HepG2 (cell line): ENCODE measurements around the gene CERT1. TPM values are rescaled to one million over a fixed set of nuclear protein-coding genes. Genes with fewer than 3 reads are reported as not detected.

Source experiments
- CENPX ChIP-seq: sonication (generic); formaldehyde crosslinking; IDR thresholded peaks from 2 replicates; pipeline ENCODE4 v1.9.0; 2021; ENCODE audit warnings: mild to moderate bottlenecking, missing genetic modification reagents, moderate library complexity
- CHCHD3 ChIP-seq: sonication (generic); formaldehyde crosslinking; IDR thresholded peaks from 2 replicates; pipeline ENCODE4 v1.8.0; 2022; ENCODE audit warnings: mild to moderate bottlenecking, missing genetic modification reagents, moderate library complexity
- CREBL2 ChIP-seq: sonication (generic); formaldehyde crosslinking; IDR thresholded peaks from 2 replicates; pipeline ENCODE4 v1.8.1; 2023; ENCODE audit warnings: missing genetic modification reagents, mild to moderate bottlenecking, borderline replicate concordance
- HOXA3 ChIP-seq: sonication (generic); formaldehyde crosslinking; IDR thresholded peaks from 2 replicates; pipeline ENCODE4 v1.5.0; 2020; ENCODE audit warnings: missing genetic modification reagents
- KAT8 ChIP-seq: IDR thresholded peaks from 2 replicates; pipeline ENCODE4 v1.6.1; 2016; ENCODE audit warnings: missing genetic modification reagents, missing compliant biosample characterization
- KMT2B ChIP-seq: IDR thresholded peaks from 2 replicates; pipeline ENCODE4 v1.6.1; 2016; ENCODE audit warnings: missing genetic modification reagents, missing compliant biosample characterization
- POLR2G ChIP-seq: fragments of 200-400 bp; formaldehyde crosslinking; IDR thresholded peaks from 2 replicates; pipeline ENCODE4 v1.6.1; 2018; ENCODE audit warnings: mild to moderate bottlenecking, low read depth, low read length, moderate library complexity
- PRMT3 ChIP-seq: sonication (generic); formaldehyde crosslinking; IDR thresholded peaks from 2 replicates; pipeline ENCODE4 v1.8.1; 2022; ENCODE audit warnings: low read depth, mild to moderate bottlenecking, moderate library complexity, missing genetic modification reagents, borderline replicate concordance
- PRPF4 ChIP-seq: fragments of 200-400 bp; formaldehyde crosslinking; IDR thresholded peaks from 2 replicates; pipeline ENCODE4 v1.6.1; 2016; ENCODE audit warnings: low read length, low read depth; ENCODE audit not compliant: poor library complexity, severe bottlenecking
- RARA ChIP-seq: IDR thresholded peaks from 2 replicates; pipeline ENCODE4 v1.6.1; 2016; ENCODE audit warnings: missing genetic modification reagents, missing compliant biosample characterization
- TBX2 ChIP-seq: sonication (generic); formaldehyde crosslinking; IDR thresholded peaks from 2 replicates; pipeline ENCODE4 v1.5.0; 2020; ENCODE audit warnings: missing genetic modification reagents, mild to moderate bottlenecking, borderline replicate concordance
- ZFP91 ChIP-seq: sonication (generic); formaldehyde crosslinking; IDR thresholded peaks from 2 replicates; pipeline ENCODE4 v1.9.0; 2022; ENCODE audit warnings: missing genetic modification reagents, mild to moderate bottlenecking, borderline replicate concordance
- ZNF292 ChIP-seq: sonication (generic); formaldehyde crosslinking; IDR thresholded peaks from 2 replicates; pipeline ENCODE4 v1.8.1; 2022; ENCODE audit warnings: mild to moderate bottlenecking, low read depth, missing genetic modification reagents, borderline replicate concordance
- ZNF333 ChIP-seq: sonication (generic); formaldehyde crosslinking; IDR thresholded peaks from 2 replicates; pipeline ENCODE4 v1.4.0; 2020; ENCODE audit warnings: mild to moderate bottlenecking, missing genetic modification reagents, borderline replicate concordance
- ZNF510 ChIP-seq: sonication (generic); formaldehyde crosslinking; IDR thresholded peaks from 2 replicates; pipeline ENCODE4 v1.4.0; 2020; ENCODE audit warnings: low read depth, mild to moderate bottlenecking, missing genetic modification reagents
- ZNF543 ChIP-seq: sonication (generic); formaldehyde crosslinking; IDR thresholded peaks from 2 replicates; pipeline ENCODE4 v1.4.0; 2020; ENCODE audit warnings: mild to moderate bottlenecking, missing genetic modification reagents
- ZNF672 ChIP-seq: sonication (generic); formaldehyde crosslinking; IDR thresholded peaks from 2 replicates; pipeline ENCODE4 v1.8.1; 2022; ENCODE audit warnings: missing genetic modification reagents
- ZNF879 ChIP-seq: sonication (generic); formaldehyde crosslinking; IDR thresholded peaks from 2 replicates; pipeline ENCODE4 v1.8.1; 2023; ENCODE audit warnings: missing genetic modification reagents
- ZZZ3 ChIP-seq: sonication (generic); formaldehyde crosslinking; IDR thresholded peaks from 2 replicates; pipeline ENCODE4 v1.4.0; 2020; ENCODE audit warnings: missing genetic modification reagents, mild to moderate bottlenecking, borderline replicate concordance
- polyA plus RNA-seq, 8 experiments: library from polyadenylated mRNA; depleted of rRNA in 3 of 8; stranded (reverse) in 7 of 8; unstranded in 1 of 8; fragments of >200 nt; fragmentation: Illumina TruSeq in 4 of 8; extraction: Trizol in 4 of 8; gene quantifications; 2 replicates each; pipeline versions ENCODE4 v1.2.1 to v1.2.3, GENCODE V29; 2011 to 2016; ENCODE audit warnings: low read depth in 4 of 8, missing spikeins in 1 of 8, mixed read lengths in 1 of 8; ENCODE audit not compliant: insufficient read depth in 1 of 8
- total RNA-seq, 5 experiments: library from RNA; depleted of rRNA; stranded (reverse); fragments of >200 nt; fragmentation: Illumina TruSeq; extraction: Trizol; gene quantifications; 2 replicates each; pipeline ENCODE4 v1.2.3, GENCODE V29; 2016; ENCODE audit warnings: low read depth in 1 of 5
- TF ChIP-seq, protein P1 (sequence below): sonication (generic); formaldehyde crosslinking; IDR thresholded peaks from 2 replicates; pipeline ENCODE4 v1.5.0; 2020; ENCODE audit warnings: mild to moderate bottlenecking, missing genetic modification reagents, moderate library complexity
- TF ChIP-seq, protein P2 (sequence below): sonication (generic); formaldehyde crosslinking; IDR thresholded peaks from 2 replicates; pipeline ENCODE4 v1.8.0; 2022; ENCODE audit warnings: missing genetic modification reagents, mild to moderate bottlenecking, borderline replicate concordance
- TF ChIP-seq, protein P3 (sequence below): IDR thresholded peaks from 2 replicates; pipeline ENCODE4 v1.6.1; 2016

The CERT1 gene
- total and polyA plus RNA-seq, 2 of the 13 experiments (the other 11 are each of a cell fraction or from before 2014, with no cell fraction given), result 8.2 to 12.7 TPM

- TF ChIP-seq ZNF879 (CRISPR knock-in tag) (no peak), RARA (CRISPR knock-in tag) (no peak; the same call in 1 of the 2 replicates), ZNF672 (CRISPR knock-in tag) (no peak; the same call in 1 of the 2 replicates), ZNF543 (no peak), PRMT3 (CRISPR knock-in tag) (no peak), KAT8 (CRISPR knock-in tag) (peak; percentile 87), TBX2 (CRISPR knock-in tag) (peak; percentile 62; the same call in 1 of the 2 replicates), ZFP91 (CRISPR knock-in tag) (peak; percentile 60; the same call in 1 of the 2 replicates), HOXA3 (CRISPR knock-in tag) (peak; percentile 63), KMT2B (peak; percentile 86), CHCHD3 (no peak), ZNF333 (no peak), ZZZ3 (CRISPR knock-in tag) (peak; percentile 29; the same call in 1 of the 2 replicates), ZNF510 (no peak), CENPX (CRISPR knock-in tag) (no peak), POLR2G (peak; percentile 89), ZNF292 (CRISPR knock-in tag) (no peak), CREBL2 (0 out of 2 replicates have a peak, but pooled peaks have one; percentile 5), PRPF4 (no peak)
- TF ChIP-seq, protein P1, sequence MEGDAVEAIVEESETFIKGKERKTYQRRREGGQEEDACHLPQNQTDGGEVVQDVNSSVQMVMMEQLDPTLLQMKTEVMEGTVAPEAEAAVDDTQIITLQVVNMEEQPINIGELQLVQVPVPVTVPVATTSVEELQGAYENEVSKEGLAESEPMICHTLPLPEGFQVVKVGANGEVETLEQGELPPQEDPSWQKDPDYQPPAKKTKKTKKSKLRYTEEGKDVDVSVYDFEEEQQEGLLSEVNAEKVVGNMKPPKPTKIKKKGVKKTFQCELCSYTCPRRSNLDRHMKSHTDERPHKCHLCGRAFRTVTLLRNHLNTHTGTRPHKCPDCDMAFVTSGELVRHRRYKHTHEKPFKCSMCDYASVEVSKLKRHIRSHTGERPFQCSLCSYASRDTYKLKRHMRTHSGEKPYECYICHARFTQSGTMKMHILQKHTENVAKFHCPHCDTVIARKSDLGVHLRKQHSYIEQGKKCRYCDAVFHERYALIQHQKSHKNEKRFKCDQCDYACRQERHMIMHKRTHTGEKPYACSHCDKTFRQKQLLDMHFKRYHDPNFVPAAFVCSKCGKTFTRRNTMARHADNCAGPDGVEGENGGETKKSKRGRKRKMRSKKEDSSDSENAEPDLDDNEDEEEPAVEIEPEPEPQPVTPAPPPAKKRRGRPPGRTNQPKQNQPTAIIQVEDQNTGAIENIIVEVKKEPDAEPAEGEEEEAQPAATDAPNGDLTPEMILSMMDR (CRISPR knock-in tag), result no peak
- TF ChIP-seq, protein P2, sequence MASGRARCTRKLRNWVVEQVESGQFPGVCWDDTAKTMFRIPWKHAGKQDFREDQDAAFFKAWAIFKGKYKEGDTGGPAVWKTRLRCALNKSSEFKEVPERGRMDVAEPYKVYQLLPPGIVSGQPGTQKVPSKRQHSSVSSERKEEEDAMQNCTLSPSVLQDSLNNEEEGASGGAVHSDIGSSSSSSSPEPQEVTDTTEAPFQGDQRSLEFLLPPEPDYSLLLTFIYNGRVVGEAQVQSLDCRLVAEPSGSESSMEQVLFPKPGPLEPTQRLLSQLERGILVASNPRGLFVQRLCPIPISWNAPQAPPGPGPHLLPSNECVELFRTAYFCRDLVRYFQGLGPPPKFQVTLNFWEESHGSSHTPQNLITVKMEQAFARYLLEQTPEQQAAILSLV (CRISPR knock-in tag), result peak; percentile 81; the same call in 1 of the 2 replicates
- TF ChIP-seq, protein P3, sequence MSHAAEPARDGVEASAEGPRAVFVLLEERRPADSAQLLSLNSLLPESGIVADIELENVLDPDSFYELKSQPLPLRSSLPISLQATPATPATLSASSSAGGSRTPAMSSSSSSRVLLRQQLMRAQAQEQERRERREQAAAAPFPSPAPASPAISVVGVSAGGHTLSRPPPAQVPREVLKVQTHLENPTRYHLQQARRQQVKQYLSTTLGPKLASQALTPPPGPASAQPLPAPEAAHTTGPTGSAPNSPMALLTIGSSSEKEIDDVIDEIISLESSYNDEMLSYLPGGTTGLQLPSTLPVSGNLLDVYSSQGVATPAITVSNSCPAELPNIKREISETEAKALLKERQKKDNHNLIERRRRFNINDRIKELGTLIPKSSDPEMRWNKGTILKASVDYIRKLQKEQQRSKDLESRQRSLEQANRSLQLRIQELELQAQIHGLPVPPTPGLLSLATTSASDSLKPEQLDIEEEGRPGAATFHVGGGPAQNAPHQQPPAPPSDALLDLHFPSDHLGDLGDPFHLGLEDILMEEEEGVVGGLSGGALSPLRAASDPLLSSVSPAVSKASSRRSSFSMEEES, result peak; percentile 15; the same call in 1 of the 2 replicates
Observed at GRCh38 chr5:75511435-75512382, at the start of gene CERT1, which contains the start of gene POLK (continued).
